ENCODE data around the gene XPNPEP2. TPM values are rescaled to one million over a fixed set of nuclear protein-coding genes. Genes with fewer than 3 reads are reported as not detected.

The XPNPEP2 gene, protein sequence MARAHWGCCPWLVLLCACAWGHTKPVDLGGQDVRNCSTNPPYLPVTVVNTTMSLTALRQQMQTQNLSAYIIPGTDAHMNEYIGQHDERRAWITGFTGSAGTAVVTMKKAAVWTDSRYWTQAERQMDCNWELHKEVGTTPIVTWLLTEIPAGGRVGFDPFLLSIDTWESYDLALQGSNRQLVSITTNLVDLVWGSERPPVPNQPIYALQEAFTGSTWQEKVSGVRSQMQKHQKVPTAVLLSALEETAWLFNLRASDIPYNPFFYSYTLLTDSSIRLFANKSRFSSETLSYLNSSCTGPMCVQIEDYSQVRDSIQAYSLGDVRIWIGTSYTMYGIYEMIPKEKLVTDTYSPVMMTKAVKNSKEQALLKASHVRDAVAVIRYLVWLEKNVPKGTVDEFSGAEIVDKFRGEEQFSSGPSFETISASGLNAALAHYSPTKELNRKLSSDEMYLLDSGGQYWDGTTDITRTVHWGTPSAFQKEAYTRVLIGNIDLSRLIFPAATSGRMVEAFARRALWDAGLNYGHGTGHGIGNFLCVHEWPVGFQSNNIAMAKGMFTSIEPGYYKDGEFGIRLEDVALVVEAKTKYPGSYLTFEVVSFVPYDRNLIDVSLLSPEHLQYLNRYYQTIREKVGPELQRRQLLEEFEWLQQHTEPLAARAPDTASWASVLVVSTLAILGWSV
- total RNA-seq: not detected

DNA sequence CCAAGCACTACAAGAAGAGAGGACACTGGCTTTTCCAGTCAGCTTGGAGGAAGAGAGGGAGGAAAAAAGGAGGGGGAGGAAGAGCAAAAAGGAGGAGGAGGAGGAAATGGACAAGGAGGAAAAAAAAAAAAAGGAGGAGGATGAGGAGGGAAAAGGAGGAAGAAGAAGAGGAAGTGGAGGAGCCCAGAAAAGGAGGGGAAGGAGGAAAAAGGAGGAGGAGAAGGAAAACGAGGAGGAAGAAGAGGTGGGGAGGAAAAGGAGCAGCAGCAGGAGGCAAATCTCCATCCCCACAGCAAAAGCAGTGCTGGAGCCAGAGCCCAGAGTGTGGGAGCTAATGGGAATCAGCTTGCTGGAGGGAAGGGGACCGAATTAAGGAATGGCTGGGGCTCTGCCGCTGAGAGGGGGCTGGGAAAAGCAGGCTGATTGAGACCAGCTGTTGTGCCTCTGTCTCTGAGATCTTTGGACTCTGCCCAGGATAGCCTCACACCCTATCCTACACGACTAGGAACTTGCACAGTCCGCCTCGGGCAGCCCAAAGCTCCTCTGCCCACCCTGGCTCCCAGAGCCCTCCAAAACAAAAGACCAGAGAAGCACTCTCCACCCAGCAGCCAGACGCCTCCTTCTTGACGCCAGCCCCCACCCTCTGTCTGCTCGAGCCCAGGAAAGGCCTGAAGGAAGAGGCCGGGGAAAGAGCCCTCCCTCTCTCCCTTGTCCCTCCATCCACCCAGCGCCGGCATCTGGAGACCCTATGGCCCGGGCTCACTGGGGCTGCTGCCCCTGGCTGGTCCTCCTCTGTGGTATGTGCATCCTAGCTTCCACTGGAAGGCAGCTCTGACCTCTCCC is at the start of gene XPNPEP2:
Gene XPNPEP2 (plus strand): TSS at position 514 of the 843 bp plus-strand sequence. CDS start 235 bp downstream, at position 749.

DNA sequence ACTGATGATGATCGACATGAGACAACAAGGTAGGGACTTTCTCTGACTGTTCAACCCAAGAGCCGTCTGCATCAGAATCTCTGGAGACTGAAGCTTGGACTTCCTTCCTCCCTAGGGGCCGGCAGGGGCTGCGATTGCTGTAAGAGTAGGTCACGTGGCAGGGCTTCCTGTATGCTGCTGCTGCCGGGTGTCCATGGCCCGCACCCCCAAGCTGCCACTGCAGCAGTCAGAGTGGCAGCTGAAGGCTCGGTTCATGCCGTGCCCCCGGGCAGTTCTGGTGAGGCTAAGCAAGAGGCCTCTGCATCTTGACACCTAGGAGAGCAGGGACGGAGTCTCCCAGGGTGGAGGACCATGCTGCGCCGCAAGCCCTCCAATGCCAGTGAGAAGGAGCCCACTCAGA is 41.0 kb downstream of the XPNPEP2 start, which contains the start of gene SASH3:
Gene SASH3 (plus strand): TSS at position 203 of the 400 bp plus-strand sequence. CDS start 149 bp downstream, at position 352.

Small RNA genes within 50 kb of the gene (small RNA-seq; reads per million reads assigned to genes)
- 0 reads per million in 2 donors for gene RF00017

Other genes with a start within 250 kb of the XPNPEP2 start
- gene SMARCA1, start 215.5 kb upstream of the XPNPEP2 start, total RNA-seq: 10 to 100 TPM; 37.5 to 40.0 TPM
- 10 to 100 TPM; 14.8 to 16.0 TPM for gene OCRL, start 198.7 kb upstream of the XPNPEP2 start, total RNA-seq
- under 1 TPM; under 0.01 TPM for gene APLN, start 84.0 kb upstream of the XPNPEP2 start, total RNA-seq
- gene SASH3, start 41.0 kb downstream of the XPNPEP2 start, total RNA-seq: not detected
- 10 to 100 TPM; 15.5 to 17.0 TPM for gene ZDHHC9, start 104.9 kb downstream of the XPNPEP2 start, total RNA-seq
- 10 to 100 TPM; 15.1 to 28.6 TPM for gene UTP14A, start 167.2 kb downstream of the XPNPEP2 start, total RNA-seq
- gene BCORL1, start 243.7 kb downstream of the XPNPEP2 start, total RNA-seq: 1 to 10 TPM; 2.1 to 2.3 TPM